HG03066 (cell line): ENCODE measurements around the gene SYT17.

ENCODE experiments used
- ATAC-seq: cut with Tn5 transposase; IDR thresholded peaks from one replicate; pipeline ENCODE4 v1.9.1; 2021; ENCODE audit warnings: low read depth; ENCODE audit not compliant: unreplicated experiment

SYT17 gene

GRCh38 chr16:19138601-19139000 is 29.4 kb upstream of the SYT17 start:
- ATAC-seq: no peak

DNA sequence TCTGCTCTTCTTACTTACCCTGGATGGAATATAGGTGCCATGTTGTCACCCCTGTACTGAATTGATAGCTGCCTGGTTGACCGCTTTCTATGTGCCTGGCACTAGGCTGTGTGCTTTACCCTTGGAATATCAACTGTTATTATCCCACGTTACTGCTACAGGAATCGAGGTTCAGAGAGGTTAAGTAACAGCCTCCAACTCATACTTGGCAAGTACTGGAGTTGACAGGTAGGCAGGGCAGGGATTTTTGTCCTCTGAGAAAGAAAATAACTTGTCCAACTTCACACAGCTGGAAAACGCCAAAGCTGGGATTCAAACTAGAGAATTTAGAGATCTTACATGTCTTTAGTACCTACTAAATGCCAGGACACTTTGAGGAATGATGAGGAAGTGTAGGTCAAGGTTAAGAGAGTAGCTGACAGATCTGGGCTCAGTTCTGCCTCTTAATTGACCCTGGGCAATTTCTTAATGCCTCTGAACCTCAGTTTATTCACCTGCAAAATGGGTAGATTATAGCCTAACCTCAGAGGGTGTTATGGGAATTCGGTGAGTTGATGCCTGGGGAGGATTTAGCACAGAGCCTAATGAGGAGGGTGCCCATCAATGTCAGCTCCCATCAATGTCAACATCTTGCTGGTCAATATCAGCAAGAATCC is 28.5 kb upstream of the SYT17 start:
- no peak for ATAC-seq

- ATAC-seq: no peak
Observed at GRCh38 chr16:19140396-19140795, 27.6 kb upstream of the SYT17 start.

DNA sequence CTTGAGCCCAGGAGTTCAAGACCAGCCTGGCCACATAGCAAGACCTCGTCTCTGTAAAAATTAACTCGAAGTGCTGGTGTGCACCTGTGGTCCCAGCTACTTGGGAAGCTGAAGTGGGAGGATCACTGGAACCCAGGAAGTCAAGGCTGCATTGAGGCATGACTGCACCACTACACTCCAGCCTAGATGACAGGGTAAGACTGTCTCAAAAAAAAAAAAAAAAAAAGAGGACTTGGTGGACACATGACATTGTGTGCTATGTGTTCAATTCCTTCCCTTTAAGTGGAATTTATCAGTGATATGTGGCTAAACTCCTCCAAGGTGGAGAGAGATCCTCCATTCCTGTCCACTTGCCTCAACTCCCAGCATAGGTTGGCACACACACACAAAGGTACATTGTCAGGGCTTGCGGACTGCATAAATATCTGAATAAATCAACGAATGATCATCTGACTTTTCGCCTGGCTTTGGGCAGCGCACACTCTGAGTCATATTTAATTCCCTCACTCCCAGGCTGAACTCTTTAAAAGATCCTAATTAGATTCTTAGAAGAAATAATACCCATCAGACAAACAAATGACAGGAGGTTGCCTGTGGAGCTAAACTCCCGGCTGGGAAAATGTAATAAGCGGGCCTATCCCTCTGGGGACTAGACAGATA is 25.0 kb upstream of the SYT17 start:
- ATAC-seq: no peak

- ATAC-seq: no peak
Observed at GRCh38 chr16:19143599-19143956, 24.5 kb upstream of the SYT17 start.

DNA sequence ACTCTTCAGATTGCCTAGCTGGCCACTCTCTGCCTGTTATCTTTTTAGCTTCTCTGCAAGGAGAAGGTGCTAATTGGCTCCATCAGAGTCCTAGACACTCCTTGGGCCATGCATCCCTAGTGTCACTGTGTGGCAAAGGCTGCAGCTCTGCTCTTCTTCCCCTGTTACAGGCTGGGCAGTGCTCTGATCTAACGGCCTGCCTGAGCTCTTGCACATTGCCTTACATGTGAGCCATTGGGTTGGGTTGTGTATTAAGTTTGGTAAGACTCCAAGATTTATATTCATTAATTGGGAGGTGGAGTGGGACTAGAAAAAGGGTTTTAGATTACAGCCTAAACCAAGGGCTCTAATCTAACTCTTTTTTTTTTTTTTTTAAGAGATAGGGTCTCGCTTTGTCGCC is 23.0 kb upstream of the SYT17 start:
- no peak for ATAC-seq

- no peak for ATAC-seq
Observed at GRCh38 chr16:19147126-19147525, 20.9 kb upstream of the SYT17 start.

DNA sequence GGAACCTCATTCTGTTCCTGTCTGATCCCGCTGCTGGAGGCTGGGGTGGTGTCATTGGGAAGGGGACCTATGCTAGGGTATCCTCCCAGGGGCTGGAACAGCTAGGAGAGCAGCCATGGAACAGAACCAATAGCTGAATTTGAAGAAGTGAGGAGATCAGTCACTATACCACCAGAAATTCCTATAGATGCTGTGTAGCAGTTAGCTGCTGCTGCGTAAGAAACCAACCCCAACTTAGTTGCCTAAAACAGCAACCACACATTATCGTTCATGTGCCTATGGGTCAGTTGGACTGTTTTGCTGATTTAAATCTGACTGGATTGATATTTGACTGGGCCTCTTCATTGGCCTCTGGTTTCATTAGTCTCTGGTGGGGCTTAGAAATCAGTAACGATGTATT is 20.4 kb upstream of the SYT17 start:
- no peak for ATAC-seq

DNA sequence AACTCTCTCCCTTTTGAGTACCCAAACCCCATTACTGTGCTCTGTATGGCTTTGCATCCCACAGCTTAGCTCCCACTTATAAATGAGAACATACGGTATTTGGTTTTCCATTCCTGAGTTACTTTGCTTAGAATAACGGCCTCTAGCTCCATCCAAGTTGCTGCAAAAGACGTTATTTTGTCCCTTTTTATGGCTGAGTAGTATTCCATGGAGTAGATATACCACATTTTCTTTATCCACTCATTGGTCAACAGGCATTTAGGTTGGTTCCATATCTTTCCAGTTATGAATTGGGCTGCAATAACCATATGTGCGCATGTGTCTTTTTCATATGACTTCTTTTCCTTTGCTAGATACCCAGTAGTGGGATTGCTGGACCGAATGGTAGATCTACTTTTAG is 19.9 kb upstream of the SYT17 start:
- no peak for ATAC-seq

DNA sequence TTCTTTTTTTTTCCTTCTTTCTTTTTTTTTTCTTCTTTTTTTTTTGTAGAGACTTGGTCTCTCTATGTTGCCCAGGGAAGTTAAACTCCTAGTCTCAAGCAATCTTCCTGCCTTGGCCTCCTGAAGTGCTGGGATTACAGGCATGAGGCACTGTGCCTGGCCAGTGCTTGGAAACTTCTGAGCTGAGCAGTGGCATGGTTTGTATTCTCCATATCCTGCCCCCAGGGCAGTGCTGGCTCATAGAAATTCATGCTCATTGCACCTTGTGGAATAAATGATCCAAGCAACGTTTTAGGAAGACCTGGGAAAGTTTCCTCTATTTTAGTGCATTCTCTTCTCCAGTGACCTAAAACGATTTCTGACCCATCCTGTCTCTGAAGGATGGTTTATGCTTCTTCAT is 16.7 kb upstream of the SYT17 start:
- no peak for ATAC-seq

DNA sequence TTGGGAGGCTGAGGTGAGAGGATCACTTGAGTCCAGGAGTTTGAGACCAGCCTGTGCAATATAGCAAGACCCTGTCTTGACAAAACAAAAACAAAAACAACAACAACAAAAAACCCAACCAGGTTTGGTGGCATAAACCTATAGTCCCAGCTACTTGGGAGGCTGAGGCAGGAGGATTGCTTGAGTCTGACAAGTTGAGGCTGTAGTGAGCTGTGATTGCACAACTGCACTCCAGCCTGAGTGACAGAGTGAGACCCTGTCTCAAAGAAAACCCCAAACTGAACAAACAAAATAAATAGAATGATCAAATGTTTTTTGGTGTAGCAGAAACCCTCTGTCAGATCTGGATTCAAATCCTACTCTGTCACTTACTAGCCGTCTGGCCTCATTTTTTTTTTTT is 16.0 kb upstream of the SYT17 start:
- ATAC-seq: no peak

GRCh38 chr16:19153876-19154275 is 14.2 kb upstream of the SYT17 start:
- ATAC-seq: no peak

GRCh38 chr16:19162085-19162484 is 6.0 kb upstream of the SYT17 start:
- no peak for ATAC-seq

DNA sequence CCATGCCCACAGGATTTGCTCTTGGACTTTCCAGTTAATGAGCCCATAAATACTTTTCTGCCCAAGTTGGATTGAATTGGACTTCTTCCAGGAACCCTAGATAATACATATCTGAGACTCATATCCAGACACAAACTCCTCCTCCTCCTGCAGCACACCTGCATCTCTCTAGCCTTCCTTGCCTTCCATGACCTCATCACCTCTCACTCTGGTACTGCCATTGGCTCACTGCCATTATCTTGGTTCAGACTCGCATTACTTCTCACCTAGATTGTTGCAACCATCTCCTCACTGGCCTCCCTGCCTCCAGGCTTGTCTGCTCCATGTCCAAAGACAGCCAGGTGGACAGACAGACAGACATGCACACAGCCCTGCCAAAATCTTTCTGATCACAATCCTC is 4.8 kb upstream of the SYT17 start:
- no peak for ATAC-seq

DNA sequence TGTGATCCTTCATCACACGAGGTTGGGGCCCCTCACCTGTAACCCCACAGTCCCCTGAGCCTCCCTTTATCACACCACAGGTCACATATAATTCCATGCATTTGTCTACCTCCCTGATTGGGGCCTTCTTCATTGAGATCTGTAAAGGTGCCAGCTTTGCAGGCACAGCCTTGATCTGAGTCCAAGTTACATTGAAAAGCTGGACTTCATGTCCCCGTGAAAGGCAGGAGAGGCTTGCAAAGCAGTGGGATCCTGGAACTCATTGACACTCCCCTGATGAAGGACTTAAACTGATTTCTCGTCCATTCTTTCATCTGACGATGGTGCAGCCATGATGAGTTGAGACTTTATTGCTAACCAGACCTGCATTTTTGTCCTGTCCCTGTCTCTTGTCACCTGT is 3.8 kb upstream of the SYT17 start:
- no peak for ATAC-seq

- no peak for ATAC-seq
Observed at GRCh38 chr16:19165101-19165500, 2.9 kb upstream of the SYT17 start.

DNA sequence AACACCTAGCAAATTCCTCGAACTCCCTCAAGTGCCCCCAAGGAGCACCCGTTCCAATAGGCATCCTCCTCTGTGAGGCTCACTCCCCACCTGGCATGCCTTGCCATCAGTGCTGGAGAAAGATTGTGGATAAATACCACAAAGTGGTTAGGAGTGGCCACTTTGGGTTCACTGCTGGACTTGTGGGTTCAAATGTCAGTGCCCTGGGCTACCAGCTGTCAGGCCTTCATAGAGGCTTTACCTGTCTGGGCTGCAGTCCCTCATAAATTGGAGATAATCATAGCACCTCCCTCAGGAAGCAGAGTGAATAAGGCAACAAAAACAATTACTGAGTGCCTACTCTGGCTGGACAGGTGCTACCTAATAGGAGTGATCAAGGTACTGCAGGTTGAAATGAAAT is 1.5 kb upstream of the SYT17 start:
- no peak for ATAC-seq

GRCh38 chr16:19168371-19169081 is 486 bp downstream of the SYT17 start:
- ATAC-seq: no peak

- ATAC-seq: no peak
Observed at GRCh38 chr16:19169082-19169639, 1.1 kb downstream of the SYT17 start.

- ATAC-seq: no peak
Observed at GRCh38 chr16:19170043-19170655, 2.1 kb downstream of the SYT17 start.

DNA sequence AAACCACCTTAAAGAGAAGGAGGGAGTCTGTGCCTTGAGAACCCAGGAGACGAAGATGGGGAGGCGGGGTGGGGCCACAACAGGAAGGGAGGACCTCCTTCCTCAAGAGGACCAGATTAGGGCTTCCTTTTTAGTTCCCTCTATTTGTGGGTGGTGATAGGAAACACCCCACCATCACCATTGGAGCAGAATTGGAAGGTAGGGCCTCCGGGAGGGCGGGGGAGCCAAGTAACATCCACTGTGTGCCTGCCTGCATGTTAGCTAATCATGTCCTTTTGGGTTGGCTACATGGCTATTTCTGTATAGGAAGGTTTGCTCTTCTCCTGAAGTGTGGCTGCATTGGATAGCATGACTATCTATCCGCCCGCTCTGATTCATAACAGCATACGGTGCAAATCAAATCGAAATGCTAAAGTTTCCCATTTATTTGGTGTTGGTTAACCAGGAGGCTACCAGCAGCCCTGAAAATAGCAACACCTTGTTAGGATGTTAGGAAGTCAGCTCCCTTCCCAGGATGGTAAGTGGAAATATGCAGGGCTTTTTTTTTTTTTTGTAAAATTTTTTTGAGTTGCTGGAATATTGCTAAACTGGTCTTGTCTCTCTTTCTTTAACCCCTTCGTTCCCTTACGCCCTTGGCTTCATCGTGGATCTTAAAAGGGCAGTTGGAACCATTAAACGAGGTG is 4.2 kb downstream of the SYT17 start:
- no peak for ATAC-seq
